ENCODE data around the gene LRRC36.

Gene LRRC36, protein sequence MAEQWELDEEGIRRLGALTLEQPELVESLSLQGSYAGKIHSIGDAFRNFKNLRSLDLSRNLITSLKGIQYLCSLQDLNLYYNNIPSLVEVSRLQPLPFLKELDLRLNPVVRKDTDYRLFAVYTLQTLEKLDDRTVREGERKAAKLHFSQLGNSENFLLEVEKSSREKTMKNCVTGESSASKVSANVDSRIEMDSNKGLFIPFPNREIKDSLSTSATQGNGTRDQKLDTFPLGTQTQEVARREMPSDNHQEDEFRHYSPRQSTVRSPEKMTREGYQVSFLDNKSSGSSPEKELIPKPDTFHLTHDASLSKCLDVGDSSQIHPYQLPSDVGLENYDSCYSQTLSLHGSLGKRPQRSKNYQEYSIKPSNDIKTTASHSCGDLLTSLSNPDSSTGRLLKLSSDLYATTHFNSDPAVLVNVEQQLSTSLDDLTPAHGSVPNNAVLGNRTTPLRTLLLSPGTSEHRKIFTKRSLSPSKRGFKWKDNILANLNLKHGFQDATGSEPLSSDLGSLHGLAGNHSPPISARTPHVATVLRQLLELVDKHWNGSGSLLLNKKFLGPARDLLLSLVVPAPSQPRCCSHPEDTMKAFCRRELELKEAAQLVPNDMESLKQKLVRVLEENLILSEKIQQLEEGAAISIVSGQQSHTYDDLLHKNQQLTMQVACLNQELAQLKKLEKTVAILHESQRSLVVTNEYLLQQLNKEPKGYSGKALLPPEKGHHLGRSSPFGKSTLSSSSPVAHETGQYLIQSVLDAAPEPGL

DNA sequence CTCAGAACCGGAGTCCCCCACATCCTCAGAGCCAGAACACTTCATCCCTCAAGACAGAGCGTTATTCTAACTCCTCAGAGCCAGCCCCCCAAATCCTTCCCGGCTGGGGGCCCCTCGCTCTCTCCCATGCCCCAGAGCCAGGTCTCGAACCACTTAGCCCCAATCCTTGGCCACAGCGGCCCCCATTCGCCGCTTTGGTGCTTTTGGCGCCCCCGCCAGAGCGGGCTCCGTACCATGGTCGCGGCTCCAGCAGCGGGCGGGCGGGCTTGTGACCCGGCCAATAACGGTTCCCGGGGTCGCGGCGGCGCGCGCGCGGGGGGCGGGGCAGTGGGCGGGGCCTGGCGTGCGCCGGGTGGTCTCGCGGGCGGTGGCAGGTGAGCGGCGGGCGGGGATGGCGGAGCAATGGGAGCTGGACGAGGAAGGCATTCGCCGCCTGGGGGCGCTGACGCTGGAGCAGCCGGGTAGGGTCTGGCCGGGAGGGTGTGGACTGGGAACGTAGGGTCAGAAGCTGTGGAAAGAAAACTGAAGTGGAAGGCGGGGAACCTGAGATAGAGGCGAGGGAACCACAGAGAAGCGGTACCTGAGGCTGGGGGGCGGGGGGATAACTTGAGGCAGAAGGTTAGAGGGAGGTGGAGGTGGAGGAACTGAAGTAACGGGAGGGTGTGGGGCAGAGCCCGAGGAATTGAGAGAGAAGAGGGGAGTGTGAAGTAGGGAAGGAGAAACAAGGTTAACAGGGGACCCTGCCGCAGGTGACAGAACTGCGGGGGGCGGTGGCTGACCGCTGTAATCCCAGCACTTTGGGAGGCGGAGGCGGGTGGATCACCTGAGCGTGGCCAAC lies at the start of gene LRRC36, which contains the start of gene KCTD19:
Gene LRRC36, plus strand, starts transcription at position 344 of the 838 bp plus-strand sequence. Its CDS starts 48 bp downstream, at position 392.
Gene KCTD19, minus strand, starts transcription at position 270 of the 838 bp plus-strand sequence. Its CDS starts 34 bp downstream, at position 236.
- peak; percentile 78 for DNase-seq

DNA sequence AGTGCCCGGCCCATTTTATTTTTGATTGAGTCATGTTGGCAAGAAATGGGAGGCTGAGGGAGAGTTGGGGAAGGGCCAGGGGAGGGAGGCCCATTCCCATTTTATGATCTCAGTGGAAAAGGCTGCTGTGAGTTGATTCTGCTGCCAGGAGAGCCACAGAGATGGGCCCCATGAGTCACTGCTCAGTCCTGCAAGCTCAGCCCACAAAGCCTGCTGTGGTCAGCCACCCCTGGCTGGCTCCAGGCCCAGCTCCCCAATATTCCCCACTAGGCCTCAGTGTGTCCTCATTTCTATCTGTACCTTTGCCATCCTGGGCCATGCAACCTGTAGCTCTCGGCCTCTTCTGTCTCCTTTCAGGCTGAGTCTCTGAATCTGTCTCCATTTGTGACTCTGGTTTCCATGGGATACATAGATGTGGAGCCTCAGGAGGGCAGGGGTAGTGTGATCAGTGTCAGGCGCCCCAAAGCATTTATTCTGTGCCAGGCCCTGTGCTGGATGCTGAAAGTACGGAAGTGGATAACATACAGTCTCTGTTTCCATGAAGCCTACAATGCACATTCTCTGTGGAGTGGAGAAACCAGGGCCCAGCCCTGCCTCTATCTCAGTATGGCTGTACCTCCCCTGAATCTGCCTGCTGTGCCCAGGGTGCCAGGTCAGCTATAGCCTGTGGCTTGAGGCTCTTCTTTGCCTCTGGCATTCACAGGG lies 49.2 kb upstream of the LRRC36 start:
- peak; percentile 9 for DNase-seq

DNA sequence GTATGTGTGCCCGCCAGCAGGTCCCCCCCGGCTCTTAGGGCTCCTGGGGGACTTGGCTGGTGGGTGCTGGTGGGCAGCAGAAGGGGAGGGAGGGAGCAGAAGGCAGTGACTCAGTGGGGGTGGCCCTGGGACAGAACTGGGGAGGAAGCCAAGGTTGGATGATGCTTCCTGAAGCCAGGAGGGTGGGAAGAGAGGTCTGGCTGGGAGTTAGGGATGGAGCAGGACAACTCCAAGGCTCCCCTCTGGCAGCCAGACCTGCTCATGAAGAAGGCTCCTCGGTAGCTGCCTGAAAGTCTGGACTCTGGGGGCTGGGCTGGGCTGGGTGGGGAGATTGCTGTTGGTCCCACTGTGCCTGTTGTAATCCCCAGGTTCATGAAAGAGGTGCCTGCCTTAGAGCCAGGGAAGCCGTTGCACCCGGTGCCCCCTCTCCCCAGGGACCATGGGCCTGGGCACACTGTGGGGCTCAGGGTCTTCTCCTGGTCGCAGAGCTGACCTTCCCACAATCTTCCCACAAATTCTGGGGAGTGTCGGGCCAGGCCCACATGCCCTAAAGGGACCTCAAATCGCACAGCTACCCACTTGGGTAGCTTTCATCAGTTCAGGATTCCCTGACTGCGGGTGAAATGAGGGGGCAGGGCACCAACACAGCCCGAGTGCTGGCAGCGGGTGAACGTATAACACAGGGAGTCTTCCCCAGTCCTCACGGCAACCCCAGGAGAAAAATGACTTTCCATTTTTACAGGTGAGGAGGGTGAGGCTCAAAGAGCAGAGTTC lies 48.4 kb upstream of the LRRC36 start:
- no peak for DNase-seq

DNA sequence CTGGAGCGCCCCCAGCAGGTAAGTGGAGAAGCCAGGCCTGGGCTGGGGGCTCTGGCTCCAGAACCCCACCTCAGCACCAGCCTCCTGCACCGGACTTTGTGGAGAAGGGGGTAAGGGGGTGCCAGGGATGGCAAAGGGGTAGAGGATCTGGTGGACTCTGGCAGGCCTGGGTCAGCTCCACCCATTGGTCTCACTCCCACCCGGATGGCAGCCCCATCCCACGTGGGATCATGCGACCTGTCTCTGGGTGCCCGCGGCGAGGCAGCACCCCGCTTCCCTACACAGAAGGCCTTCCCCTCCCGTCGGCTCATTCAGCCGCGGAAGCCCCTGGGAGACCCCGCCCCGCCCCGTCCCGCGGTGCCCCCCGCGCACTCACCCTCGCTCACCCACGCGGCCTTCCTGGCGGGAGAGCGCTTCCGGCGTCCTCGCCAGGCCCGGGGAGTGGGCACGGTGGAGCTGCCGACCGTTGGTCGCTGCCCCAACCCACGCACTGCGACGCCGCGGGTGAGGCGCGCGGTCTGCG lies 47.8 kb upstream of the LRRC36 start:
- peak; percentile 70 for DNase-seq

DNA sequence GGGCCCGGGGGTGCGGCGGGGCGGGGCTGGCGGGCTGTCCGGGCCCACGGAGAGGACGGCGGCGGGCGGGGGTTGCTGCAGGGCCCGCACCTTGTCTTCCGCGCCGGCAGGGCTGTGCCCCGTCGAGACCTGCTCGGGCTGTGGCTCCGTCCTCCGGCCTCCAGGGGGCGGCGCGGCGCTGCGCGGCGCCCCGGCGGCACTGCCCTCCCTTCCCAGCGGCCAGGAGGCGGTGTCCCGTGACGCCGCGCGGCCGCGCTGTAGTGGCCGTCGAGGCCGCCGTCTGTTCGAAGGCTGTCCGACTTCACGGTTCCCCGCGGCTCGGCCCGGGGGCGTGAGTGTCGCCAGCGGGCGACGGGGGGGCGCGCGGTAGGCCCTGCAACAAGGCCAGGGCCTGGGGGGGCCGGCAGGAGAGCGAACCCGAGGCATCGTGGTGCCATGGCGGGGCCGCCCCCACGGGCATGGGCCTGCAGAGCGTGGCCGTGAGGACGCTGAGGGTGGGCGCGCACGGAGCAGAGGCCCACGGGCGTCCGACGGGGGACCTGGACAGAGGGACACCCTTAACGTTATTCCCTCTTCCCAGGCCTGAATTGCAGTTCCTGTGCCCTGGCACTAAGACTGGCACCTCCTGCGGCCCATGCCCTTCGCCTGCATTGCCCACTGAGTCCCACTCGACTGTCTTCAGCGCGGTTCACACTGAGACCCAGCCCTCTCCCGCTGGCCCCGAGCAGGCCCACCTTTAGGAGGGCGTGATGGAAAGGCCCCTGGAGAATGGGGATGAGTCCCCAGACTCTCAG lies 47.1 kb upstream of the LRRC36 start, which contains the start of gene PLEKHG4:
Gene PLEKHG4, plus strand, starts transcription at position 237 of the 794 bp plus-strand sequence. Its CDS starts 513 bp downstream, at position 750.
- DNase-seq, result peak; percentile 90

DNA sequence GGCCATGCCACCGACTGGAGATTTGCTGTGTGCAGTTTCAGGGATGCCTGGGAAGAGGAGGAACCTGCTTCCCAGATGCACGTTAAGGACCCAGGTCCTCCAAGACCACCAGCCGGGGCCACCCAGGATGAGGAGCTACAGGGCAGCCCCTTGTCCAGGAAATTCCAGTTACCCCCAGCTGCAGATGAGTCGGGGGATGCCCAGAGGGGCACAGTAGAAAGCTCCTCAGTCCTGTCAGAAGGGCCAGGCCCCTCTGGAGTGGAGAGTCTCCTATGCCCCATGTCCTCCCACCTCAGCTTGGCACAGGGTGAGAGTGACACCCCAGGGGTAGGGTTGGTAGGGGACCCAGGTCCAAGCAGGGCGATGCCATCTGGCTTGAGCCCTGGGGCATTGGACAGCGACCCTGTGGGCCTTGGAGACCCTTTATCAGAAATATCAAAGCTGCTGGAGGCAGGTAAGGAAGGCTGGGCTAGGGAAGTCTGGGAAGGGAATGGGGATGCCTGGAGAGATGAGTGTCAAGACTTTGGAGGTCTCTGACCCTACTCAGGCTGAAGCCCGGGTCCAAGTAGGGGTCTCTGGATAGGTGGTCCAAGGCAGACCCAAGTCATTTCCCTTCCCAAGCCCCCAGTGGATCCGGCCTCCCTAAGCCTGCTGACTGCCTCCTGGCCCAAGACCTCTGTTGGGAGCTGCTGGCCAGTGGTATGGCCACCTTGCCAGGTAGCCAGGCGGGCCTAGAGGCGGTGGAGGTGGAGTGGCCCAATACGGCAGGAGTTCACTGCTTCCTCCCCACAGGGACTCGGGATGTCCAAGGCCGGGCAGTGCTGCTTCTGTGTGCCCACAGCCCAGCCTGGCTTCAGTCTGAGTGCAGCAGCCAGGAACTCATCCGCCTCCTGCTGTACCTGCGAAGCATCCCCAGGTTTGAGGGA lies 46.3 kb upstream of the LRRC36 start:
- DNase-seq, result no peak

DNA sequence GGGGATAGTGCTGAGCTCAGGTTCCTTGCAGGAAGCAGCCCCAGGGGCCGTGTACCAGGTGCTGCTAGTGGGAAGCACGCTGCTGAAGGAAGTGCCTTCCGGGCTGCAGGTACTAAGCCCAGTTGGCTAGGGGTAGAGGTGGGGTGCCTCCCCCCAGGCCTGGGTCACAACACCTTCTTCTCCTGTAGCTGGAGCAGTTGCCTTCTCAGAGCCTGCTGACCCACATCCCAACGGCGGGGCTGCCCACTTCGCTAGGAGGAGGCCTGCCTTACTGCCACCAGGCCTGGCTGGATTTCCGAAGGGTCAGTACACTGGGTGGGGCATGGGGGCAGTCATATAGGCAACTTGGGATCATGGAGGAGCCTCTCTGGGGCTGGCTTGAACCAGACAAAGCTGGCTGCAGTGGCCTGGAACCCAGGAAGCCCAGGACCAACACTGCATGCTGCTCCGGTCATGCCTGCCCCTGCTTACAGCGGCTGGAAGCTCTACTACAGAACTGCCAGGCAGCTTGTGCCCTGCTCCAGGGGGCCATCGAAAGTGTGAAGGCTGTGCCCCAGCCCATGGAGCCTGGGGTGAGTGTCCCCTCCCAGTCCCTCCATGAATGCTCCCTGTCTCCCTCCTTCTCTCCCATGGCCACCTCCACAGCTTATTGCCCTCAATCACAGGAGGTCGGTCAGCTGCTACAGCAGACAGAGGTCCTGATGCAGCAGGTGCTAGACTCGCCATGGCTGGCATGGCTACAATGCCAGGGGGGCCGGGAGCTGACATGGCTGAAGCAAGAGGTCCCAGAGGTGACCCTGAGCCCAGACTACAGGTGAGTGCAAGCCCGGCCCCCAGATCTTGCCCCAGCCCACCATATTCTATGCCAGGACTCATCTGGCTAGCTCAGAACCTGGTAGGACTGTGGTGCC lies 44.8 kb upstream of the LRRC36 start:
- DNase-seq, result no peak

DNA sequence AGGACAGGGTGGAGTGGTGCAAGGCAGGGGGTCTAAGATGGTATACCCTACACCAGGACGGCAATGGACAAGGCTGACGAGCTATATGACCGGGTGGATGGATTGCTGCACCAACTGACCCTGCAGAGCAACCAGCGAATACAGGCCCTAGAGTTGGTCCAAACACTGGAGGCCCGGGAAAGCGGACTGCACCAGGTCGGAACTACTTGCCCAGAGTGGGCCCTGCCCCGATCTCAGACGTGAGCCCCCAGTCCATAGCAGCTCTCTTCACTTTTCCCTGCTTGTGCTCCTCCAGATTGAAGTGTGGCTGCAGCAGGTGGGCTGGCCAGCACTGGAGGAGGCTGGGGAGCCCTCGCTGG lies 44.2 kb upstream of the LRRC36 start:
- DNase-seq, result no peak

DNA sequence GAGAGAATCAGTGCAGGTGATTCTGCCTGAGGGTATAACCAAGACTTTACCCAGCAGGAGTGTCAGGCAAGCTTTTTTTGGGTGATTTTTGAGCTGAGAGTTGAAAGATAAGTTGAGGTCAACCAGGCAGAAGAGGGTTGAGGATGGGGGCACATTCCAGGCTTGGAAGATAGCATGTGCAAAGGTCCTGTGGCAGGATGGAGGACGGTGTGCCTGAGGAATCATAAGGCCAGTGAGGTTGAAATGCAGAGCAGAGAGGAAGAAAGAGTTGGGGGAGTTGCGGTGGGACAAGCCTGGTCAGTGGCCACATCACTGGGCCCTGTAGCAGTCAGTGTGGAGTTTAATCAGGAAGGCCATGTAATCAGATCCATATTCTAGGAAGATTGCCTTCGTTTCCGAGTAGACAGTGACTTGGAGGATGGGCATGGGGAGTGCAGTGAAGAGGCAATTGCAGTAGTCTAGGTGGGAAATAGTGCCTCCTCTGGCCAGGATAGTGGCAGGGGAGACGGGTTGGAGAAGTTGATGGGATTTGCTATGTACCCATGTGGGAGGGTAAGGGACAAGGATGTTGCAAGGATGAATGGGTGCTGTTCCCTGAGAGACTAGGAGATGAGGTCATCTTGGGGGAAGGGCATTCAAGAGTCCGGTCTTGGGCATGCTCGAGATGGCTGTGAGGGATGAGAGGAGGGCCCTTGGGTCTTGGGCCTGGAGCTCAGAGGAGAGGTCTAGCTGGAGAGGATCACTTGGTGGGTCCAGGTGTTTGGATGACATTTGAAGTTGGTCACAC lies 43.4 kb upstream of the LRRC36 start:
- no peak for DNase-seq

DNA sequence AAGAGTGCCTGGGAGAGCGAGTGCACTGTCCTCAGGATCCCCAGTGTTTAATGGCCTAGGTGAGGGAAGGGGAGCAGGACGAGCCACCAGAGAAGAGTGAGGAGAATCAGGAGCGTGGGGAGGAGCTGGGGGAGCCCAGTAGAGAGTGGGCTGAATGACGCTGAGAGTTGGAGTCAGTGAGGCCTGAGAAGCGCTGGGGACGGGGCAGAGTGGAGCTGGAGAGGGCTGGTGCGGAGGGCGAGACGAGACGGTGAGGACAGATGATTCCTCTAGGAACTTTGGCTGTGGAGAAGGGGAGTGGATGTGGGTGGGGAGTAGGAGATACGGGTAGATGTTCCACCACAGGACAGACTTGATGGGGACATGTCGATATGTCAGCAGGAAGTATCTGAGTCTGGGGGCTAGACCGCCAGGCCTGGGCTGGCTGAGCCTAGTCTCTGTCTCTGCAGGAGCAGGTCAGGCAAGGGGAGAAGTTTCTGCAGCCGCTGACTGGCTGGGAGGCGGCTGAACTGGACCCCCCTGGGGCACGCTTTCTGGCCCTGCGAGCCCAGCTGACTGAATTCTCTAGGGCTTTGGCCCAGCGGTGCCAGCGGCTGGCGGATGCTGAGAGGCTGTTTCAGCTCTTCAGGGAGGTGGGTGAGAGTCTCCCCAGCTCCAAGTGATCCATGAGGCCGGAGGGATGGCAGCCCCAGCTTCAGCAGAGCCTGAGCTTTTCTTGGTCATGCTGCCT lies 42.6 kb upstream of the LRRC36 start:
- DNase-seq, result no peak

DNA sequence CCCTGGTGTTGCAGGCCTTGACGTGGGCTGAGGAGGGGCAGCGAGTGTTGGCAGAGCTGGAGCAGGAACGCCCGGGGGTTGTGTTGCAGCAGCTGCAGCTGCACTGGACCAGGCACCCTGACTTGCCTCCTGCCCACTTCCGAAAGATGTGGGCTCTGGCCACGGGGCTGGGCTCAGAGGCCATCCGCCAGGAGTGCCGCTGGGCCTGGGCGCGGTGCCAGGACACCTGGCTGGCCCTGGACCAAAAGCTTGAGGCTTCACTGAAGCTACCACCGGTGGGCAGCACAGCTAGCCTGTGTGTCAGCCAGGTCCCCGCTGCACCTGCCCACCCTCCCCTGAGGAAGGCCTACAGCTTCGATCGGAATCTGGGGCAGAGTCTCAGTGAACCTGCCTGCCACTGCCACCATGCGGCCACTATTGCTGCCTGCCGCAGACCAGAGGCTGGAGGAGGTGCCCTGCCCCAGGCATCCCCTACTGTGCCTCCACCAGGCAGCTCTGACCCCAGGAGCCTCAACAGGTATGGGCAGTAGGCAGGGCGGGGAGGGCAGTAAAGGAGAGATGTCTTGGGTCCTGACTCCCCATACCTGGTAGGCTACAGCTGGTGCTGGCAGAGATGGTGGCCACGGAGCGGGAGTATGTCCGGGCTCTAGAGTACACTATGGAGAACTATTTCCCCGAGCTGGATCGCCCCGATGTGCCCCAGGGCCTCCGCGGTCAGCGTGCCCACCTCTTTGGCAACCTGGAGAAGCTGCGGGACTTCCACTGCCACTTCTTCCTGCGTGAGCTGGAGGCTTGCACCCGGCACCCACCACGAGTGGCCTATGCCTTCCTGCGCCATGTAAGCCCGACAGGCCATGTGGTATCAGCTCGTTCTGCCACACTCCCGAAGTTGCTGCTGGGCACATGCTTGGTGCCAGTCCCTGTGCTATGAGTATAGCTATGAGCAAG lies 41.6 kb upstream of the LRRC36 start:
- DNase-seq, result peak; percentile 22

DNA sequence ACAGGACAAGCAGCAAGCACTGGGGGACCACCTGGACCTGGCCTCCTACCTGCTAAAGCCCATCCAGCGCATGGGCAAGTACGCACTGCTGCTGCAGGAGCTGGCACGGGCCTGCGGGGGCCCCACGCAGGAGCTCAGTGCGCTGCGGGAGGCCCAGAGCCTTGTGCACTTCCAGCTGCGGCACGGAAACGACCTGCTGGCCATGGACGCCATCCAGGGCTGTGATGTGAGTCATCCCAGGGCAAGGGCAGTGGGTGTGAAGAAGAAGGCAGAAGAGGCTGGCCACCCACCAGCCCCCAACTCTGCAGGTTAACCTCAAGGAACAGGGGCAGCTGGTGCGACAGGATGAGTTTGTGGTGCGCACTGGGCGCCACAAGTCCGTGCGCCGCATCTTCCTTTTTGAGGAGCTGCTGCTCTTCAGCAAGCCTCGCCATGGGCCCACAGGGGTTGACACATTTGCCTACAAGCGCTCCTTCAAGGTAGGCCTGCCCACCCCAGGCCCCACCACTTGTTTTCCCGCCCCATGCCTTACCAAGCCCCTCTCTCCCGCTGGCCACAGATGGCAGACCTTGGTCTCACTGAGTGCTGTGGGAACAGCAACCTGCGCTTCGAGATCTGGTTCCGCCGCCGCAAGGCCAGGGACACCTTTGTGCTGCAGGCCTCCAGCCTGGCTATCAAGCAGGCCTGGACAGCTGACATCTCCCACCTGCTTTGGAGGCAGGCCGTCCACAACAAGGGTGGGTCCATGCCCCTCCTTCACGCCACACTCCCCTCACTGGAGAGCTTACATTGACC lies 40.0 kb upstream of the LRRC36 start:
- no peak for DNase-seq

DNA sequence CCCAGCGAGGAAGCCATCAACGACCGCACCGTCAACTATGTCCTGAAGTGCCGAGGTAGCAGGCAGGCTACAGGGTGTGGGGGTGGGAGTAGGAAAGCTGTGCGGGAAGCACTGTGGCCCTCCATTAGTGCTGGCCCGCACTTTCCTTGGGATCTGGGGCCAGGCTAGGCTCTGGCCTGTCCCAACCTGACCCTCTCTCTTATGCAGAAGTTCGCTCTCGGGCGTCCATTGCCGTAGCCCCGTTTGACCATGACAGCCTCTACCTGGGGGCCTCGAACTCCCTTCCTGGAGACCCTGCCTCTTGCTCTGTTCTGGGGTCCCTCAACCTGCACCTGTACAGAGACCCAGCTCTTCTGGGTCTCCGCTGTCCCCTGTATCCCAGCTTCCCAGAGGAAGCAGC lies 38.7 kb upstream of the LRRC36 start:
- DNase-seq, result no peak

DNA sequence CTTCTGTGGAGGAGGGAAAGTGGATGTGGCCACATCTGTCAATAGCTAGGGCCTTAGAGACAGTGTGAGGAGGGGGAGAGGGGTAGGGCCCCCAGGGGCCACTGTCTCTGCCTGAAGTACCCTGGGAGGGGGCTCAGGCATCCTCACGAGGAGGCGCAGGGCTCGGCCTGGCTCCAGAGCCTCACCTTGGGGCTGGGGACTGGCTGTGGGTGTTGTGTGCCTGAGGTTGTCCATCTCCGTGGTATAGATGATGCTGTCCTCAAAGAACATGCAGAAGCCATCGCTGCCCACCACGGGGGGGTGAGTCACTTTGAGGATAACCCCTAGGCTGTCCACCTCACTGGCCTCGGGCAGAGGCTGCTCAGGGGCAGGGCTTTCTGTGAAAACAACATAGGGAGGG lies 35.2 kb upstream of the LRRC36 start:
- DNase-seq, result no peak
